Adrenal gland (tissue), 12 donors: ENCODE measurements around the gene CEP295NL. TPM values are rescaled to one million over a fixed set of nuclear protein-coding genes. Genes with fewer than 3 reads are reported as not detected.

Source experiments
- DNase-seq, 7 donors: peaks; one replicate each; pipeline ENCODE4 v3.0.0-alpha.2; 2019 to 2020
- H3K27ac ChIP-seq, 5 donors: fragments of 200-600 bp; sonication (generic) in 4 of 5; 1 replicate in 3 of 5; 2 replicates in 2 of 5; pipeline versions ENCODE4 v1.5.1 to v1.8.0; 2016 to 2020; ENCODE audit warnings: mild to moderate bottlenecking in 1 of 5
- H3K27me3 ChIP-seq: fragments of 200-600 bp; 2 replicates; pipeline ENCODE4 v1.8.0; 2021
- H3K36me3 ChIP-seq, 2 donors: fragments of 200-600 bp; replicated peaks in 1 of 2; 1 replicate in 1 of 2; 2 replicates in 1 of 2; pipeline versions ENCODE4 v1.5.1 to v1.8.0; 2018 to 2022
- H3K4me1 ChIP-seq, 2 donors: fragments of 200-600 bp; replicated peaks in 1 of 2; 1 replicate in 1 of 2; 2 replicates in 1 of 2; pipeline versions ENCODE4 v1.5.1 to v1.8.0; 2018 to 2021
- H3K4me3 ChIP-seq, 4 donors: fragments of 200-600 bp; sonication (generic) in 3 of 4; one replicate each; pipeline ENCODE4 v1.5.1; 2016 to 2018
- H3K9me3 ChIP-seq, 3 donors: fragments of 200-600 bp; sonication (generic) in 1 of 3; replicated peaks in 1 of 3; 1 replicate in 2 of 3; 2 replicates in 1 of 3; pipeline versions ENCODE4 v1.5.1 to v1.8.0; 2016 to 2021
- CTCF ChIP-seq, 6 experiments: fragments of 450-650 bp in 4 of 6; fragments of 200-600 bp in 2 of 6; sonication (generic) in 1 of 6; IDR thresholded peaks; 1 replicate in 5 of 6; 2 replicates in 1 of 6; pipeline versions ENCODE4 v1.5.1 to v1.8.0; 2016 to 2021; ENCODE audit warnings: antibody characterized with exemption in 6 of 6, mild to moderate bottlenecking in 2 of 6, moderate library complexity in 1 of 6
- POLR2A ChIP-seq, 2 donors: fragments of 450-650 bp; IDR thresholded peaks; one replicate each; pipeline ENCODE4 v1.6.1; 2017; ENCODE audit warnings: antibody characterized with exemption in 2 of 2, mild to moderate bottlenecking in 2 of 2, moderate library complexity in 1 of 2
- WGBS, 4 donors: extraction: QIAGEN DNeasy Blood & Tissue Kit in 2 of 4; methylation state at CpG; one replicate each; pipeline versions ENCODE4 v1.1.5 to v1.1.7; 2013 to 2017; 5-methylcytosine and 5-hydroxymethylcytosine counted together
- intact Hi-C, 2 donors: fragments of 100-400 bp; cut with DNase I; formaldehyde crosslinking; loops; one replicate each; pipeline versions ENCODE4 v1.14.1 to v1.15.0; 2022 to 2023
- polyA plus RNA-seq, 3 donors: library from polyadenylated mRNA; stranded (reverse); fragments of 200-250 nt in 2 of 3; fragments of 350-450 nt in 1 of 3; fragmentation: Illumina TruSeq in 1 of 3; extraction: RNeasy Lipid Tissue Mini Kit (QIAGEN cat#74804) in 1 of 3; gene quantifications; one replicate each; pipeline ENCODE4 v1.2.3, GENCODE V29; 2013 to 2014
- total RNA-seq, 9 donors: library from RNA; depleted of rRNA in 4 of 9; stranded (reverse); fragments of >200 nt in 4 of 9; fragments of 120-200 nt in 1 of 9; fragmentation: NEBNext Ultra II Directional in 1 of 9; extraction: Animal tissue kit (Norgen Biotek cat#: 25700) in 1 of 9; gene quantifications; one replicate each; pipeline versions ENCODE4 v1.1.0 to v1.2.4, GENCODE V29; 2013 to 2023
- donor health status: healthy with polysubstance abuse.
- donor health status: Bipolar disorder and iron deficiency.
- donor health status: DM: yes; HTN: yes; CAD: no.
- donor health status: DM: no; HTN: no; CAD: no.
- donor health status: DM: no; HTN: no; CAD: no.
- donor health status: DM: yes; HTN: yes; CAD: no.

CEP295NL gene
- total and polyA plus RNA-seq, 12 donors, result 0.07 to 5.1 (median 0.95) TPM

GRCh38 chr17:78884148-78884825 lies 18.7 kb downstream of the CEP295NL start:
- intact Hi-C loops, result no loop called here
- Histone ChIP-seq H3K4me1 (peaks cover 27 to 52% of the 10 kb centered on the region in 2 donors), H3K27me3 (no peaks in the 10 kb centered on the region), H3K9me3 (no peaks in the 10 kb centered on the region), H3K36me3 (no peaks in the 10 kb centered on the region), H3K4me3 (peak overlapping the region in 1 of 4 donors; percentile 35), H3K27ac (peak overlapping the region; percentile 66 to 100 (median 84))
- DNase-seq, result peak in 4 of 7 donors; percentile 37 to 67 (median 56)
- WGBS, 4 donors, result 55 to 57% (median 56%) methylated on average over 10 to 20 of the region's 20 CpGs
- no peak for TF ChIP-seq POLR2A (IDR thresholded peaks at IDR 0.05)
- TF ChIP-seq CTCF (IDR thresholded peaks at IDR 0.05), result no peak

DNA sequence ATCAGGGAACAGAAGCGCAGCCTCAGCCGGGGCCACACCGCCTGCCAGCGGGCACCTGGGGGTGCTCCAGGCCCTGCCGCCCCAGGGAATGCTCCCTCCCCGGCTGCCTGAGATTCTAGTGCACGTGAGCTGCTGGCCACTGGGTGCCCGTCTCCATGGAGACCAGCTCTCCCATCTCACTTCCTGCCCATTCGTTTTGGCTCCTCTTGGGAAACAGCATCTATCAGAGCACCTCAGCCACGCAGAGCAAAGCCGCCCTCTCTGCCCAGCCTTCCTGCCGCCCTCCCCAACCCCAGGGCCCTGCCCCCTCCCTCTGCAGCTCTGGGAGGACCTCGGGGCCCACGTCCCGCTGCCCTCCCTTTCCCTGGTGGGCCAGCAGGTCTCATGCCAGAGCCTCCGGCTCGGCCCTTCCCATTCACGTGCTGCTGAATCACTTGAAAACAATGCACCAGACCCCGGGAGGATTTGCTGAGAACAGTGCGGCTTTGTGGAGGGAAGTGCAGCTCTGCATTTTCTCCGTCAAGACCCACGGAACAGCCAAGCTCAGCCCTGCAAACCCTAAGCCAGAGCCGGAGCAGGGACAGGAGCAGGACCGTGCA lies 19.4 kb downstream of the CEP295NL start:
- Histone ChIP-seq H3K27me3 (no peaks in the 10 kb centered on the region), H3K9me3 (no peaks in the 10 kb centered on the region), H3K27ac (peak overlapping the region; percentile 66 to 100 (median 84)), H3K4me3 (peak overlapping the region in 1 of 4 donors; percentile 35), H3K4me1 (peaks cover 33 to 54% of the 10 kb centered on the region in 2 donors), H3K36me3 (no peaks in the 10 kb centered on the region)
- peak; percentile 69 to 89 (median 81) for DNase-seq
- 15 to 18% (median 16%) methylated on average over 12 to 24 of the region's 24 CpGs for WGBS, 4 donors
- no peak for TF ChIP-seq CTCF (IDR thresholded peaks at IDR 0.05)
- TF ChIP-seq POLR2A (IDR thresholded peaks at IDR 0.05), result peak; percentile 38 to 81
- intact Hi-C loops, result no loop called here

- peak in 6 of 7 donors; percentile 86 to 93 (median 90) for DNase-seq
- TF ChIP-seq CTCF (IDR thresholded peaks at IDR 0.05) (no peak), POLR2A (IDR thresholded peaks at IDR 0.05) (peak in 1 of 2 donors; percentile 8)
- 7 to 31% (median 26%) methylated on average over 10 of the region's 10 CpGs for WGBS, 4 donors
- Histone ChIP-seq H3K4me3 (peak overlapping the region in 1 of 4 donors; percentile 35), H3K27ac (peak overlapping the region; percentile 66 to 100 (median 84)), H3K4me1 (peaks cover 33 to 54% of the 10 kb centered on the region in 2 donors), H3K9me3 (no peaks in the 10 kb centered on the region), H3K36me3 (no peaks in the 10 kb centered on the region), H3K27me3 (no peaks in the 10 kb centered on the region)
- intact Hi-C loops, result no loop called here
These were observed 19.9 kb downstream of the CEP295NL start for GRCh38 chr17:78883089-78883532.

GRCh38 chr17:78882540-78883088 lies 20.4 kb downstream of the CEP295NL start:
- H3K36me3 ChIP-seq, result no peaks in the 10 kb centered on the region
- 39 to 52% (median 48%) methylated on average over 8 to 14 of the region's 14 CpGs for WGBS, 4 donors

More at GRCh38 chr17:78882540-78883088, 20.4 kb downstream of the CEP295NL start:
- DNase-seq, result peak in 2 of 7 donors; percentile 45 to 67
- no peak for TF ChIP-seq POLR2A (IDR thresholded peaks at IDR 0.05)
- no peak for TF ChIP-seq CTCF (IDR thresholded peaks at IDR 0.05)
- Histone ChIP-seq H3K27ac (peak overlapping the region; percentile 66 to 100 (median 84)), H3K27me3 (no peaks in the 10 kb centered on the region), H3K9me3 (no peaks in the 10 kb centered on the region), H3K4me1 (peaks cover 33 to 54% of the 10 kb centered on the region in 2 donors), H3K4me3 (peak overlapping the region in 1 of 4 donors; percentile 35)
- intact Hi-C loops, result no loop called here
